Testis (tissue), 3 donors: ENCODE measurements around the gene PTPRD. TPM values are rescaled to one million over a fixed set of nuclear protein-coding genes. Genes with fewer than 3 reads are reported as not detected.

Experiments
- DNase-seq: peaks from one replicate; pipeline ENCODE4 v3.0.0-alpha.2; 2019
- H3K27ac ChIP-seq, 2 donors: fragments of 200-600 bp; sonication (generic); one replicate each; pipeline ENCODE4 v1.5.1; 2019
- H3K27me3 ChIP-seq: fragments of 200-600 bp; sonication (generic); one replicate; pipeline ENCODE4 v1.5.1; 2019
- H3K36me3 ChIP-seq: fragments of 200-600 bp; sonication (generic); one replicate; pipeline ENCODE4 v1.5.1; 2017; ENCODE audit warnings: low read depth; ENCODE audit errors: missing control alignments
- H3K4me1 ChIP-seq: fragments of 200-600 bp; sonication (generic); one replicate; pipeline ENCODE4 v1.5.1; 2019
- H3K4me3 ChIP-seq, 2 donors: fragments of 200-600 bp; sonication (generic); one replicate each; pipeline ENCODE4 v1.5.1; 2017 to 2019
- H3K9me3 ChIP-seq: fragments of 200-600 bp; sonication (generic); one replicate; pipeline ENCODE4 v1.5.1; 2017
- POLR2A ChIP-seq: fragments of 450-650 bp; IDR thresholded peaks from one replicate; pipeline ENCODE4 v1.6.1; 2017; ENCODE audit warnings: antibody characterized with exemption, mild to moderate bottlenecking, moderate library complexity
- WGBS, 2 donors: methylation state at CpG; one replicate each; pipeline ENCODE4 v1.1.5; 2018; 5-methylcytosine and 5-hydroxymethylcytosine counted together
- intact Hi-C: fragments of 100-400 bp; cut with DNase I; formaldehyde crosslinking; loops from one replicate; pipeline ENCODE4 v1.15.1; 2023; ENCODE audit warnings: low total_unique reads
- polyA plus RNA-seq: library from polyadenylated mRNA; stranded (reverse); fragments of 350-450 nt; fragmentation: Illumina TruSeq; extraction: RNeasy Lipid Tissue Mini Kit (QIAGEN cat#74804); gene quantifications from one replicate; pipeline ENCODE4 v1.2.3, GENCODE V29; 2014; ENCODE audit warnings: low read depth, low replicate concordance; ENCODE audit not compliant: insufficient read depth
- total RNA-seq, 2 donors: library from RNA; depleted of rRNA; stranded (reverse); fragments of >200 nt; gene quantifications; one replicate each; pipeline ENCODE4 v1.2.3, GENCODE V29; 2016
- TF ChIP-seq, protein P1 (sequence below), 3 experiments: fragments of 450-650 bp in 2 of 3; fragments of 200-600 bp in 1 of 3; sonication (generic) in 1 of 3; IDR thresholded peaks; one replicate each; pipeline ENCODE4 v1.5.1; 2016 to 2019; ENCODE audit warnings: antibody characterized with exemption in 3 of 3, mild to moderate bottlenecking in 2 of 3, moderate library complexity in 1 of 3

The PTPRD gene
- total and polyA plus RNA-seq, 3 donors from 2014 or later: 15.4 to 33.6 (median 32.5) TPM

DNA sequence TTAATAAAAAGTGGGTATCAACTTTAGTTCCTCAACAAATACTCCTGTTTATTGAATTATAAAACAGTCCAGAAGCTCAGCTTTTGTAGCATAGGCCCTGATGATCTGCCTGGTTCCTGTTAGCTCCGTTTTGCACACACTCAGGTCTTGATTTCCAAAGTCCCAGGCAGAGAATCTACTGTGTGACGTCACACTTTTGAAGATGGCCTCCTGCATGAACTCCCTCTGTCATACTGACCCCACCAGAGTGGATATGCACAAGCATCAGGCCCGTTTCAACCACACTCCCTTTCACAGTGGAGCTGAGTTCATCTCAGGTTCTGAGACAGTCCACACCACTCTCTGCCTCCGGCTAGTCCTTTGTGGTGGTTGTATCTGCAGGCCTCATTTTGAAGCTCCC, 353.1 kb downstream of the PTPRD start:
- intact Hi-C loops: no loop called here
- H3K27me3 ChIP-seq: no peaks in the 10 kb centered on the region

DNA sequence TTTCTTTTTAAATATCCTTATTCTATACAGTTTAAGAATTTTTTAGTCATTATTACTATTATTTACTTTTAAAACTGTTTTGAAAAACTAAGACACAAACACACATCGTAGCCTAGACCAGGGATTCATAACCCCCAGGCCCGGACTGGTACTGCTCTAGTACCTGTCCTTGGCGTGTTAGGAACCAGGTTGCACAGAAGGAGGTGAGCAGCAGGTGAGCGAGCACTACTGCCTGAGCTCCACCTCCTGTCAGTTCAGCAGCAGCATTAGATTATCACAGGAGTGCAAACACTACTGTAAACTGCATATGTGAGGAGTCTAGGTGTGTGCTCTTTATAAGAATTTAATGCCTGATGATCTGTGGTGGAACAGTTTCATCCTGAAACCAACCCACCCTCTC, 357.0 kb downstream of the PTPRD start:
- intact Hi-C loops: no loop called here
- H3K36me3 ChIP-seq: no peaks in the 10 kb centered on the region
- H3K4me1 ChIP-seq: no peaks in the 10 kb centered on the region
- H3K9me3 ChIP-seq: no peaks in the 10 kb centered on the region
- DNase-seq: no peak
- no peak overlapping the region for H3K27ac ChIP-seq
- TF ChIP-seq, protein P1, sequence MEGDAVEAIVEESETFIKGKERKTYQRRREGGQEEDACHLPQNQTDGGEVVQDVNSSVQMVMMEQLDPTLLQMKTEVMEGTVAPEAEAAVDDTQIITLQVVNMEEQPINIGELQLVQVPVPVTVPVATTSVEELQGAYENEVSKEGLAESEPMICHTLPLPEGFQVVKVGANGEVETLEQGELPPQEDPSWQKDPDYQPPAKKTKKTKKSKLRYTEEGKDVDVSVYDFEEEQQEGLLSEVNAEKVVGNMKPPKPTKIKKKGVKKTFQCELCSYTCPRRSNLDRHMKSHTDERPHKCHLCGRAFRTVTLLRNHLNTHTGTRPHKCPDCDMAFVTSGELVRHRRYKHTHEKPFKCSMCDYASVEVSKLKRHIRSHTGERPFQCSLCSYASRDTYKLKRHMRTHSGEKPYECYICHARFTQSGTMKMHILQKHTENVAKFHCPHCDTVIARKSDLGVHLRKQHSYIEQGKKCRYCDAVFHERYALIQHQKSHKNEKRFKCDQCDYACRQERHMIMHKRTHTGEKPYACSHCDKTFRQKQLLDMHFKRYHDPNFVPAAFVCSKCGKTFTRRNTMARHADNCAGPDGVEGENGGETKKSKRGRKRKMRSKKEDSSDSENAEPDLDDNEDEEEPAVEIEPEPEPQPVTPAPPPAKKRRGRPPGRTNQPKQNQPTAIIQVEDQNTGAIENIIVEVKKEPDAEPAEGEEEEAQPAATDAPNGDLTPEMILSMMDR (IDR thresholded peaks at IDR 0.05): no peak
- no peak for TF ChIP-seq POLR2A
- 90 to 99% methylated on average over 4 of the region's 4 CpGs for WGBS, 2 donors
- H3K27me3 ChIP-seq: no peaks in the 10 kb centered on the region
- H3K4me3 ChIP-seq: no peak overlapping the region

More for the DNA sequence above, 353.1 kb downstream of the PTPRD start:
- 65 to 82% methylated on average over 4 of the region's 4 CpGs for WGBS, 2 donors
- Histone ChIP-seq H3K36me3 (no peaks in the 10 kb centered on the region), H3K4me3 (no peak overlapping the region), H3K4me1 (no peaks in the 10 kb centered on the region), H3K9me3 (no peaks in the 10 kb centered on the region), H3K27ac (no peak overlapping the region)
- TF ChIP-seq, protein P1 (IDR thresholded peaks at IDR 0.05): no peak
- no peak for TF ChIP-seq POLR2A
- no peak for DNase-seq

DNA sequence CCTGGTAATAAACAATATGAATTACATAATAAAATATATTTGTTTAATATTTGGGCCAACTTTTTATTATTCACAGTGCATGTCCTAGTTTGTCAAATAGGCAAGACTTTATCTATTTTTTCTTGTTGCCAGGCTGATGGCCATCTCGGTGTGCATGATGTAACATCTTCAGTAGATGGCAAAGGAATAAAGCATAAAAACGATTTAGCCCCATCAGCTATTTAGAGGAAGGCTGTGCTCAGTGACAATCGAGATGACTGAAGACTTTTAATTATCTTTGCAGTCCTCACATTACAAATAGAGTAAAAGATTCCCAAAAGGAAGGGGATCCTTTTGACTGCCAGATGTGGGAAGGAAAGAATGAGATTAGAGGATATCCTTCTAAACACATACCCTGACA, 358.5 kb downstream of the PTPRD start:
- no peak for DNase-seq
- Histone ChIP-seq H3K4me1 (no peaks in the 10 kb centered on the region), H3K9me3 (no peaks in the 10 kb centered on the region), H3K27ac (no peak overlapping the region), H3K4me3 (no peak overlapping the region), H3K36me3 (no peaks in the 10 kb centered on the region), H3K27me3 (no peaks in the 10 kb centered on the region)
- TF ChIP-seq, protein P1 (IDR thresholded peaks at IDR 0.05): no peak
- TF ChIP-seq POLR2A: no peak
- intact Hi-C loops: no loop called here
- WGBS, 2 donors: 52 to 60% methylated on average over 3 of the region's 3 CpGs

DNA sequence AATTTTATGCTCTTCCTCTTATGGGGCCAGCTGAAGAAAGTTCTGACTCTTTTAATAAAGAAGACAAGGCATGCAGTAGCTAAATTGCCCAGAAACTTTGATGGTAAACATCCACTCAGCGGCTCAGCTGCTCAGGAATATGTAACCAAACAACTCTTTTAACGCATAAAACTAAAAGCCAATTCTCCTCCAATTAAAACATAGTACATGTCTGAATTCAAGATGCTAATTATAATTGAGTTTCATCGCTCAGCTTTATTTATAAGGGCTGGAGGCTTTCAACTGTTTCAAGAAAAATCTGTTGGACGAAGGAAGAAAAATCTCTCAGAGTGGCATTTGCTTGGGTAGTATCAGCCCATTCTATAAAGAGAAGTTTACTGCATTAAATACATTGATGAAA, 359.5 kb downstream of the PTPRD start:
- intact Hi-C loops: no loop called here
- 93 to 94% methylated on average over 4 of the region's 4 CpGs for WGBS, 2 donors
- TF ChIP-seq, protein P1 (IDR thresholded peaks at IDR 0.05): no peak
- TF ChIP-seq POLR2A: no peak

DNA sequence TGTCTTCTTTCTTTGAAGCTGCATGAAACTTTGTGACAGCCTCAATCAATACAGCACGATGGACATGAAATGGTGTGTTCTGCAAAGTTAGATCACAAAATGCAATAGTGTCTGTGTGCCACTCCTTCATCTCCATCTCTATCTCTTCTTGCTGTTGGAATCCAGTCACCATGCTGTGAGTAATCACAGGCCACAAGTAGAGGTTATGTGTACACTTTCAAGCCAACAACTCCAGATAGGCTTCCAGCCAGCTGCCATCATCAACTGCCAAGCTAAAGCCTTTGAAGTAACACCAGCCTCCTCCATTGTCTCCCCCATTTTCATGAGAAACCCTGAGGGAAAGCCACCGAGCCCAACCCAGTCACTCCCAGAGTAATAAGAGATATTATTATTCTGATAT, 360.6 kb downstream of the PTPRD start:
- no peak overlapping the region for H3K4me3 ChIP-seq
- H3K27ac ChIP-seq: no peak overlapping the region
- WGBS, 2 donors: 85 to 87% methylated on average over 2 of the region's 2 CpGs
- no peaks in the 10 kb centered on the region for H3K36me3 ChIP-seq
- DNase-seq: no peak
- no peaks in the 10 kb centered on the region for H3K9me3 ChIP-seq
- H3K27me3 ChIP-seq: no peaks in the 10 kb centered on the region
- intact Hi-C loops: no loop called here
- no peaks in the 10 kb centered on the region for H3K4me1 ChIP-seq
- TF ChIP-seq, protein P1 (IDR thresholded peaks at IDR 0.05): no peak
- no peak for TF ChIP-seq POLR2A

More for the DNA sequence above, 359.5 kb downstream of the PTPRD start:
- Histone ChIP-seq H3K36me3 (no peaks in the 10 kb centered on the region), H3K9me3 (no peaks in the 10 kb centered on the region), H3K27me3 (no peaks in the 10 kb centered on the region), H3K27ac (no peak overlapping the region), H3K4me3 (no peak overlapping the region), H3K4me1 (no peaks in the 10 kb centered on the region)
- no peak for DNase-seq
